HepG2 (cell line): ENCODE data around the gene CCDC57. TPM values are rescaled to one million over a fixed set of nuclear protein-coding genes. Genes with fewer than 3 reads are reported as not detected.

Source experiments
- CCDC6 ChIP-seq: sonication (generic); formaldehyde crosslinking; IDR thresholded peaks from 2 replicates; pipeline ENCODE4 v1.8.1; 2022; ENCODE audit warnings: mild to moderate bottlenecking, missing genetic modification reagents, moderate library complexity
- MTF2 ChIP-seq: sonication (generic); formaldehyde crosslinking; IDR thresholded peaks from 2 replicates; pipeline ENCODE4 v1.5.0; 2020; ENCODE audit warnings: missing genetic modification reagents, borderline replicate concordance
- NFE2L2 ChIP-seq: fragments of 150-350 bp; IDR thresholded peaks from 2 replicates; pipeline ENCODE4 v1.6.1; 2014; ENCODE audit warnings: low read length
- POLR2G ChIP-seq: fragments of 200-400 bp; formaldehyde crosslinking; IDR thresholded peaks from 2 replicates; pipeline ENCODE4 v1.6.1; 2018; ENCODE audit warnings: mild to moderate bottlenecking, low read depth, low read length, moderate library complexity
- RFXAP ChIP-seq: sonication (generic); formaldehyde crosslinking; IDR thresholded peaks from 2 replicates; pipeline ENCODE4 v1.4.0; 2020; ENCODE audit warnings: missing genetic modification reagents, borderline replicate concordance
- SMARCE1 ChIP-seq: fragments of 450-650 bp; IDR thresholded peaks from 2 replicates; pipeline ENCODE4 v1.6.1; 2017; ENCODE audit warnings: borderline replicate concordance
- WIZ ChIP-seq: sonication (generic); formaldehyde crosslinking; IDR thresholded peaks from 2 replicates; pipeline ENCODE4 v1.5.1; 2020; ENCODE audit warnings: mild to moderate bottlenecking, missing genetic modification reagents
- ZFY ChIP-seq: sonication (generic); formaldehyde crosslinking; IDR thresholded peaks from 2 replicates; pipeline ENCODE4 v1.4.0; 2020; ENCODE audit warnings: missing genetic modification reagents
- ZFYVE20 ChIP-seq: sonication (generic); formaldehyde crosslinking; IDR thresholded peaks from 2 replicates; pipeline ENCODE4 v1.8.0; 2023; ENCODE audit warnings: low read depth, mild to moderate bottlenecking, moderate library complexity, missing genetic modification reagents, borderline replicate concordance
- ZNF24 ChIP-seq: fragments of 450-650 bp; IDR thresholded peaks from 2 replicates; pipeline ENCODE4 v1.6.1; 2017; ENCODE audit warnings: antibody characterized with exemption, mild to moderate bottlenecking
- ZNF382 ChIP-seq: sonication (generic); formaldehyde crosslinking; IDR thresholded peaks from 2 replicates; pipeline ENCODE4 v1.5.0; 2020; ENCODE audit warnings: missing genetic modification reagents, mild to moderate bottlenecking, borderline replicate concordance
- ZNF768 ChIP-seq: sonication (generic); formaldehyde crosslinking; IDR thresholded peaks from 2 replicates; pipeline ENCODE4 v1.4.0; 2020; ENCODE audit warnings: missing genetic modification reagents
- ZNF788 ChIP-seq: sonication (generic); formaldehyde crosslinking; IDR thresholded peaks from 2 replicates; pipeline ENCODE4 v1.5.0; 2020; ENCODE audit warnings: mild to moderate bottlenecking, missing genetic modification reagents, borderline replicate concordance
- ZNF883 ChIP-seq: sonication (generic); formaldehyde crosslinking; IDR thresholded peaks from 2 replicates; pipeline ENCODE4 v1.5.1; 2020; ENCODE audit warnings: mild to moderate bottlenecking, missing genetic modification reagents; ENCODE audit errors: not compliant biosample characterization
- polyA plus RNA-seq, 8 experiments: library from polyadenylated mRNA; depleted of rRNA in 3 of 8; stranded (reverse) in 7 of 8; unstranded in 1 of 8; fragments of >200 nt; fragmentation: Illumina TruSeq in 4 of 8; extraction: Trizol in 4 of 8; gene quantifications; 2 replicates each; pipeline versions ENCODE4 v1.2.1 to v1.2.3, GENCODE V29; 2011 to 2016; ENCODE audit warnings: low read depth in 4 of 8, missing spikeins in 1 of 8, mixed read lengths in 1 of 8; ENCODE audit not compliant: insufficient read depth in 1 of 8
- total RNA-seq, 5 experiments: library from RNA; depleted of rRNA; stranded (reverse); fragments of >200 nt; fragmentation: Illumina TruSeq; extraction: Trizol; gene quantifications; 2 replicates each; pipeline ENCODE4 v1.2.3, GENCODE V29; 2016; ENCODE audit warnings: low read depth in 1 of 5
- TF ChIP-seq, protein P1 (sequence below): conservative IDR thresholded peaks from 2 replicates; pipeline ENCODE4 v1.6.1; 2018; ENCODE audit warnings: missing genetic modification reagents
- TF ChIP-seq, protein P2 (sequence below): IDR thresholded peaks from 2 replicates; pipeline ENCODE4 v1.6.1; 2016; ENCODE audit warnings: mild to moderate bottlenecking
- TF ChIP-seq, protein P3 (sequence below): sonication (generic); formaldehyde crosslinking; IDR thresholded peaks from 2 replicates; pipeline ENCODE4 v1.4.0; 2020; ENCODE audit warnings: mild to moderate bottlenecking, low read depth, missing genetic modification reagents
- TF ChIP-seq, protein P4 (sequence below): sonication (generic); formaldehyde crosslinking; IDR thresholded peaks from 2 replicates; pipeline ENCODE4 v1.4.0; 2020; ENCODE audit warnings: missing genetic modification reagents
- TF ChIP-seq, protein P5 (sequence below): sonication (generic); formaldehyde crosslinking; IDR thresholded peaks from 2 replicates; pipeline ENCODE4 v1.4.0; 2020; ENCODE audit warnings: low read depth, mild to moderate bottlenecking, missing genetic modification reagents
- TF ChIP-seq, protein P6 (sequence below): sonication (generic); formaldehyde crosslinking; IDR thresholded peaks from 2 replicates; pipeline ENCODE4 v1.9.0; 2021; ENCODE audit warnings: missing genetic modification reagents, mild to moderate bottlenecking, borderline replicate concordance

Gene CCDC57
- total and polyA plus RNA-seq, 2 of the 13 experiments (the other 11 are each of a cell fraction or from before 2014, with no cell fraction given), result 59.3 to 59.9 TPM

DNA sequence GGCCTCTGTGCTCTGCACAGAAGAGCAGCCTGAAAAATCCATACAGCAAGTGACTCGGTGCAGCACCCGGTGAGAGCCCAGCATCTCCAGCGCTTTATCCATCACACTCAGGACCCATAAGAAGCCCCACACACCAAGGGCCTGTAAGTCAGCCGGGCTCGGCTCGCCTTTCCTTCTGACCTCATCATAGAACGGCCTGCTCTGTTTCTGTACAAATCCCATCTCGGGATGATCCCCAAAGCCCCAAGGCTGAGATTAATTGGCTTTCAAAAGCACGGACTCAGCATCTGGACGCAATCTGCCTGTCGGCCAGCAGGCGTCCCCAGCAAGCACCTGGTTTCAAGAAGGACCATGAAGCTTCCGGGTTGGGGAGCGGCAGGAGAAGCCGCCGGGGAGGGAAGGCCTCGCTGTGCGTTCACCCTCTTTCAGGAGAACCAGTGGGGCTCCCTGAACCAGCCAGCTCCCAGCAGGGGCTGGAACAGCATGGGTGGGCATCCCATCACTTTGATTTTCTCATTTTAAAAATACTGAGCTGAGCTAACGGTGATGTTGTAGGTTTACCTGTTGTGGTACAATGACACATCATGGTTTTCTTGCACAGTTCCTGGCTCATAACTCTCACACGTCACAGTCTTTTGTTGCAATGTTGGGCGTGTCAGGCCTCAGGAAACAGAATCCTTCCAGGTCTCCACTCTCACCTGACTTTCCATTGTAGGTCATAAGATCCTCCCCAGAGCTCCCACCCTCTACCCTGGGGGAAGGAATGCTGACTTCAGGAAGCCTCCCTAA, 6.7 kb downstream of the CCDC57 start (continued):
- TF ChIP-seq, protein P1, sequence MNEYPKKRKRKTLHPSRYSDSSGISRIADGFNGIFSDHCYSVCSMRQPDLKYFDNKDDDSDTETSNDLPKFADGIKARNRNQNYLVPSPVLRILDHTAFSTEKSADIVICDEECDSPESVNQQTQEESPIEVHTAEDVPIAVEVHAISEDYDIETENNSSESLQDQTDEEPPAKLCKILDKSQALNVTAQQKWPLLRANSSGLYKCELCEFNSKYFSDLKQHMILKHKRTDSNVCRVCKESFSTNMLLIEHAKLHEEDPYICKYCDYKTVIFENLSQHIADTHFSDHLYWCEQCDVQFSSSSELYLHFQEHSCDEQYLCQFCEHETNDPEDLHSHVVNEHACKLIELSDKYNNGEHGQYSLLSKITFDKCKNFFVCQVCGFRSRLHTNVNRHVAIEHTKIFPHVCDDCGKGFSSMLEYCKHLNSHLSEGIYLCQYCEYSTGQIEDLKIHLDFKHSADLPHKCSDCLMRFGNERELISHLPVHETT (CRISPR knock-in tag), result no peak
- TF ChIP-seq, protein P2, sequence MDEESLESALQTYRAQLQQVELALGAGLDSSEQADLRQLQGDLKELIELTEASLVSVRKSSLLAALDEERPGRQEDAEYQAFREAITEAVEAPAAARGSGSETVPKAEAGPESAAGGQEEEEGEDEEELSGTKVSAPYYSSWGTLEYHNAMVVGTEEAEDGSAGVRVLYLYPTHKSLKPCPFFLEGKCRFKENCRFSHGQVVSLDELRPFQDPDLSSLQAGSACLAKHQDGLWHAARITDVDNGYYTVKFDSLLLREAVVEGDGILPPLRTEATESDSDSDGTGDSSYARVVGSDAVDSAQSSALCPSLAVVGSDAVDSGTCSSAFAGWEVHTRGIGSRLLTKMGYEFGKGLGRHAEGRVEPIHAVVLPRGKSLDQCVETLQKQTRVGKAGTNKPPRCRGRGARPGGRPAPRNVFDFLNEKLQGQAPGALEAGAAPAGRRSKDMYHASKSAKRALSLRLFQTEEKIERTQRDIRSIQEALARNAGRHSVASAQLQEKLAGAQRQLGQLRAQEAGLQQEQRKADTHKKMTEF (CRISPR knock-in tag), result peak; percentile 86
- no peak for TF ChIP-seq WIZ (CRISPR knock-in tag)
- TF ChIP-seq ZNF382, result no peak
- TF ChIP-seq CCDC6, result no peak
- TF ChIP-seq, protein P3, sequence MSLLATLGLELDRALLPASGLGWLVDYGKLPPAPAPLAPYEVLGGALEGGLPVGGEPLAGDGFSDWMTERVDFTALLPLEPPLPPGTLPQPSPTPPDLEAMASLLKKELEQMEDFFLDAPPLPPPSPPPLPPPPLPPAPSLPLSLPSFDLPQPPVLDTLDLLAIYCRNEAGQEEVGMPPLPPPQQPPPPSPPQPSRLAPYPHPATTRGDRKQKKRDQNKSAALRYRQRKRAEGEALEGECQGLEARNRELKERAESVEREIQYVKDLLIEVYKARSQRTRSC, result no peak
- no peak for TF ChIP-seq ZNF24
- peak; percentile 85 for TF ChIP-seq POLR2G
- no peak; the same call in 1 of the 2 replicates for TF ChIP-seq RFXAP
- no peak for TF ChIP-seq NFE2L2
- TF ChIP-seq ZFYVE20 (CRISPR knock-in tag), result no peak
- TF ChIP-seq ZFY (CRISPR knock-in tag), result peak; percentile 84
- TF ChIP-seq SMARCE1, result no peak
- peak; percentile 60; the same call in 1 of the 2 replicates for TF ChIP-seq ZNF788
- TF ChIP-seq, protein P4, sequence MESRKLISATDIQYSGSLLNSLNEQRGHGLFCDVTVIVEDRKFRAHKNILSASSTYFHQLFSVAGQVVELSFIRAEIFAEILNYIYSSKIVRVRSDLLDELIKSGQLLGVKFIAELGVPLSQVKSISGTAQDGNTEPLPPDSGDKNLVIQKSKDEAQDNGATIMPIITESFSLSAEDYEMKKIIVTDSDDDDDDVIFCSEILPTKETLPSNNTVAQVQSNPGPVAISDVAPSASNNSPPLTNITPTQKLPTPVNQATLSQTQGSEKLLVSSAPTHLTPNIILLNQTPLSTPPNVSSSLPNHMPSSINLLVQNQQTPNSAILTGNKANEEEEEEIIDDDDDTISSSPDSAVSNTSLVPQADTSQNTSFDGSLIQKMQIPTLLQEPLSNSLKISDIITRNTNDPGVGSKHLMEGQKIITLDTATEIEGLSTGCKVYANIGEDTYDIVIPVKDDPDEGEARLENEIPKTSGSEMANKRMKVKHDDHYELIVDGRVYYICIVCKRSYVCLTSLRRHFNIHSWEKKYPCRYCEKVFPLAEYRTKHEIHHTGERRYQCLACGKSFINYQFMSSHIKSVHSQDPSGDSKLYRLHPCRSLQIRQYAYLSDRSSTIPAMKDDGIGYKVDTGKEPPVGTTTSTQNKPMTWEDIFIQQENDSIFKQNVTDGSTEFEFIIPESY (CRISPR knock-in tag), result peak; percentile 82
- TF ChIP-seq, protein P5, sequence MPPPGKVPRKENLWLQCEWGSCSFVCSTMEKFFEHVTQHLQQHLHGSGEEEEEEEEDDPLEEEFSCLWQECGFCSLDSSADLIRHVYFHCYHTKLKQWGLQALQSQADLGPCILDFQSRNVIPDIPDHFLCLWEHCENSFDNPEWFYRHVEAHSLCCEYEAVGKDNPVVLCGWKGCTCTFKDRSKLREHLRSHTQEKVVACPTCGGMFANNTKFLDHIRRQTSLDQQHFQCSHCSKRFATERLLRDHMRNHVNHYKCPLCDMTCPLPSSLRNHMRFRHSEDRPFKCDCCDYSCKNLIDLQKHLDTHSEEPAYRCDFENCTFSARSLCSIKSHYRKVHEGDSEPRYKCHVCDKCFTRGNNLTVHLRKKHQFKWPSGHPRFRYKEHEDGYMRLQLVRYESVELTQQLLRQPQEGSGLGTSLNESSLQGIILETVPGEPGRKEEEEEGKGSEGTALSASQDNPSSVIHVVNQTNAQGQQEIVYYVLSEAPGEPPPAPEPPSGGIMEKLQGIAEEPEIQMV (CRISPR knock-in tag), result 0 out of 2 replicates have a peak, but pooled peaks have one; percentile 21
- TF ChIP-seq ZNF883 (CRISPR knock-in tag), result peak; percentile 41
- TF ChIP-seq, protein P6, sequence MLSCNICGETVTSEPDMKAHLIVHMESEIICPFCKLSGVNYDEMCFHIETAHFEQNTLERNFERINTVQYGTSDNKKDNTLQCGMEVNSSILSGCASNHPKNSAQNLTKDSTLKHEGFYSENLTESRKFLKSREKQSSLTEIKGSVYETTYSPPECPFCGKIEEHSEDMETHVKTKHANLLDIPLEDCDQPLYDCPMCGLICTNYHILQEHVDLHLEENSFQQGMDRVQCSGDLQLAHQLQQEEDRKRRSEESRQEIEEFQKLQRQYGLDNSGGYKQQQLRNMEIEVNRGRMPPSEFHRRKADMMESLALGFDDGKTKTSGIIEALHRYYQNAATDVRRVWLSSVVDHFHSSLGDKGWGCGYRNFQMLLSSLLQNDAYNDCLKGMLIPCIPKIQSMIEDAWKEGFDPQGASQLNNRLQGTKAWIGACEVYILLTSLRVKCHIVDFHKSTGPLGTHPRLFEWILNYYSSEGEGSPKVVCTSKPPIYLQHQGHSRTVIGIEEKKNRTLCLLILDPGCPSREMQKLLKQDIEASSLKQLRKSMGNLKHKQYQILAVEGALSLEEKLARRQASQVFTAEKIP (CRISPR knock-in tag), result no peak
- peak; percentile 40; the same call in 1 of the 2 replicates for TF ChIP-seq ZNF768 (CRISPR knock-in tag)
- 0 out of 2 replicates have a peak, but pooled peaks have one; percentile 31 for TF ChIP-seq MTF2
